Stimulated activated CD4-positive, alpha-beta T cell treated with anti-CD3 and anti-CD28 coated beads, Interleukin-12 subunit alpha, Interleukin-12 subunit beta, amount 100 ng/mL, for 24 hours (primary cell): ENCODE results near the gene ATP13A4.

ENCODE experiments used
- DNase-seq, 2 experiments: peaks; one replicate each; pipeline ENCODE4 v3.0.0-alpha.2; 2020; ENCODE audit warnings: low read depth in 2 of 2

Gene ATP13A4

GRCh38 chr3:193499136-193499770 lies 55.4 kb downstream of the ATP13A4 start:
- no peak for DNase-seq

GRCh38 chr3:193498215-193498614 lies 56.5 kb downstream of the ATP13A4 start:
- no peak for DNase-seq

DNA sequence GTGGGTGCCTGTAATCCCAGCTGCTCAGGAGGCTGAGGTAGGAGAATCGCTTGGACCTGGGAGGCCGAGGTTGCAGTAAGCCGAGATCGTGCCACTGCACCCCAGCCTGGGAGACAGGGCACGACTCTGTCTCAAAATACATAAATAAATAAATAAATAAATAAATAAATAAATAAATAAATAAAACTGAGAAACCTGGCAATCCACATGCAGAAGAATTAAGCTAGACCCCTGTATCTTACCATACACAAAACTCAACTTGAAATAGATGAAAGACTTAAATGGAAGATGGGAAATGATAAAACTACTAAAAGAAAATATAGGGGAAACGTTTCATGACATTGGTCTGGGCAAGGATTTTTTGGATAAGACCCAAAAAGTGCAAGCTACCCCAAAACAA lies 58.0 kb downstream of the ATP13A4 start:
- DNase-seq = no peak

DNA sequence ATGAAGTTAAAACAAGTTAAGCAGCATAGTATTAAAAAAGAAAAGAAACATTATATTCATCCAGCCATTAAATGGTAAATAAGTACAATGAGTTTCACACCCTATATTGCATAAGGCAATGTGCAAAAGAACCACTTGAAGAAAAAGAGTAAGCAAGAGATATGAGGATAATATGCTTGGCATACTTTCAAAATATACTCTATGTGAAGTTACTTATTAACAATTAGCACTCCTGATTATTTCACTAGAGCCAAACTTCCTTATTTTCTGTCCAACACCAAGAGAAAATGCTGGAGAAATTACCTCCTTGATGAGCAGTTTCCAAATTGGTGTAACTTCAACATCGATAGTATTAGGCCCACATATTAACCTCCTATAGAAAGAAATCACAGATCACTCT lies 63.7 kb downstream of the ATP13A4 start:
- DNase-seq = no peak

DNA sequence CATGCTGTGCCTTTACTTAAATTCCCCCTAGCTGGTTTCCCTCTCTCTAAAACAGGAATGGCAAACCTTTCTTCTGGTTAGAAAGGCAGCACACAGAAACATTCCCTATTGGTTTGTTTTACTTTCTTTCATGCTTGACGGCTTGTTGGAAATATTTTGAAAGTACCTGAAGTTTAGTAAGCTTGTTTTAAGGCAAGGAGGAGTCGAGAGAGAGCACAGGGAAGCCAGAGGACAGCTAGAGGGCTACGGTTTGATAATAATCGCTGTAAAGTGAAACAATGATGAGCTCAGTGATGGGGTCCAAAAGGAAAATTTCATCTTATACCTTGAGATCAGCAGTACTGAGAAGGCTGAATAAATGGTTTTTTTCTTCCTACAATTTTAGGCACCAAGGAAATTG lies 64.1 kb downstream of the ATP13A4 start:
- no peak for DNase-seq

GRCh38 chr3:193489949-193490348 lies 64.7 kb downstream of the ATP13A4 start:
- no peak for DNase-seq

GRCh38 chr3:193488741-193489140 lies 66.0 kb downstream of the ATP13A4 start:
- DNase-seq = no peak

DNA sequence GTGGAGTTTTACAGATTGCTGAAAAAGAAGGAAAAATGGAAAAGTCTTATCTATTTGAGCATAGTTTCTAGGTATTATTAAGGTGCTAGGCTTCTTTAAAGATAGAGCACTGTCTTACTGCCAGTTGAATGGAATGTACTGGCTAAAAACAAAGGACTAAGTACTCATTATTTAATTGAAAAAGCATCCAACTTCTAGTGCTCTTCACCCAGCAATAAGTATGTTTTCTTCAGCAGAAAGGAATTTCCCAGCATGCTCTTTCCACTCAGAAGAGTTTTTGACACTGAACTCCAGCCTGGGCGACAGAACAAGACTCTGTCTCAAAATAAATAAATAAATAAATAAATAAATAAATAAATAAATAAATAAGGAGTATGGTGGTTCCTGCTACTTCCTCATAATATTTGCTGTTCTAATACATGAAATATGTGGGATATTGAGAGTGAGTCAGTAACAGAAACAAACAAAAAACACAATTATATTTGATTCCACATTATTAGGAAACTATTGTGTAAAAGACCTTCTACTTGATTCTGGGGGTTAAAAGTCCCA lies 70.6 kb downstream of the ATP13A4 start:
- no peak for DNase-seq

DNA sequence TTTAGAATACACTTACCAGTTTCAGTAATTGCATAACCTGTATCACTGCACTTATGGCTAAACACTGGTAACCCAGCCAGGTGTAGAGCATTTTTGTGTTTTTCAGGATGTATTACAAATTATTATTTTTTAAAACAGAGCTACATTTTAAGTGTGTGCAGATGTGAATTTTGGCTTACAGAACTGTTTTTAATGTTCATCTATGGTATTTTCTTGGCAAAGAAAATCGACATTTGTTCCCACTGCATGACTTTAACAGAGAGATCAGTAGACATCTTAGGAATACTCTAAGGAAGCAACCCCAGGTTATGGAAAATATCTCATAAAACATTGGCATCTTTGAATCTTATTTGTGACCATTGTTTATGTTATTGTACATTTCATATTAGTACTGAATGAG lies 73.3 kb downstream of the ATP13A4 start:
- DNase-seq = no peak

GRCh38 chr3:193474446-193474845 lies 80.2 kb downstream of the ATP13A4 start:
- no peak for DNase-seq

GRCh38 chr3:193470710-193471109 lies 84.0 kb downstream of the ATP13A4 start:
- no peak for DNase-seq

DNA sequence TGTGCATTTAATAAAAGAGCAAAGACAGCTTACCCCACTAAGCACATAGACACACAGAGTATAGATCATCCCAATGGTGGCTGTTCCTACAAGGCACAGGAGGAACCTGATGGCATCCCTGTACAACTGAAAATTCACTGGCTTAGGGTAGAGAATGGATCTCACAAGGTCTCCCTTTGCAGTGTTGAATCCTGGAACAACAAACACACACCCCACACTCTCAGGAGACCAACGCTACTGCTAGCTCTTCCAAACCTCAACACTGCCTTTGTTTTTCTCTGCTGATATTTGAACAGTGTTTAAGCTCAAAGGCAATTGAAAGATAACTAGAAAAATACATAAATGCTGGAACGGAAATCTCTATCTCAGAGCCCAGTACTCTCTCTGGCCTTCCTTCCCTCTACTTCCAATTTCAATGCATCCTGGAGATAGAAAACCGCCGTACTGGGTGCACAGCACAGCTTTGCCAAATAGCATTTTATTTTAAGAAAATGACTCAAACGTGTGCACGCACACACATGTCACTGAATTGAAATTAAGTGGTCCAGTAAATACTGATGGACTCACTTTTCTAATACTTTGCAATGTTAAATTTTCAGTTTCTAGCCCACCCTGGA lies 88.6 kb downstream of the ATP13A4 start:
- DNase-seq = no peak

GRCh38 chr3:193464889-193465288 lies 89.8 kb downstream of the ATP13A4 start:
- no peak for DNase-seq

DNA sequence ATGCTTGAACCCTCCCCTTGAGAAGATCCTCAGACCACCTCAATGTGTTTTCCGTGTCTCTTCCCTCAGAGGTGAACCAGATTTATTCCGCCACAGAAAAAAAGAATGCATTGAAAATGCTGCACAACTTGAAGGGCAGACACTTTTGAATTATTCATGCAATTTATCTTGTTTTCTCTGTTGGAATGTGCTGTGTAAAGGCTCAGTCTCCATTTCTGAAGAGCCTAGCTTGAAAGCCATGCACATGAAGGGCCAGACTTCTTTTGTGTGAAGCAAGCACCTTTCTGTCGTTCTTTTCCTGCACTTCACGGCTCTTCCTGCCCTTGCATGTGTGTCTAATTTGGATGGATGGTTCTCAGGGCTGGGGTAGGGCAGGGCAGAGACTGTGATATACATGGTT lies 97.2 kb downstream of the ATP13A4 start:
- no peak for DNase-seq

DNA sequence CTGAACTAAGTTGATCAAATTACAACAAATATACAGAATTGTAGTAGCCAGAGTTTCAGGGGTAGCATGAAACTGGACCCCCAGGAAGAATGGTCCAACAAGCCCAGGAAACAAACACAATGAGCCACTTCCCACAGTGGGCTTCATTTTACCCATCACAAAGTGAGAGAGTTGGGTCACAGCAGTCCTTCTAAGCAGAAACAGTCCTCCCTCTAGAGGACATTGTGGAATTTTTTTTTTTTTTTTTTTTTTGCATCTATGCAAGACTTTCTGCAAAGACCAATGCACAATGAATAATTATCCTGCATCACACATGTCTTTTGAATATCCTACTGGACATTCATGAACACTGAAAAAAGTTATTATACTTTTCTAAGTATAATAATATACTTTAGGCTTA lies 102.4 kb downstream of the ATP13A4 start:
- no peak for DNase-seq

DNA sequence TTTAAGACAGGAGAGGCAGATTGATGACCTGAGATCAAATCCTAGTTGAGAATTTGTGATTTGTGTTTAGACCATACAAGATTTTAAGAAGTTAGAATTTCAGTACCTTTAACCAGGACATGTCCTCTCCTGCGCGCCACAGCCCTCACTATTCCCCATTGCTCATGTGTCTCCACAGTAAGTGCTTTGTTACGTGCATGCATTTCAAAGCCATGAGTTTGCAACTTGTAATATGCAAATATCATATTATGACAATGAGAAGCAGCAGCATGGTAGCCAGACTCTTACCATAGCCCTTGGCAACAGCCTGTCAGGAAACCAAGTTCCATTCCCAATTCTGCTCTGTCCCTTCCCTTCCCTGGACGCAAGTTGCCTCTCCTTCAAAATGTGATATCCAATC lies 102.8 kb downstream of the ATP13A4 start:
- no peak for DNase-seq

- no peak for DNase-seq
These were observed 107.6 kb downstream of the ATP13A4 start for GRCh38 chr3:193446965-193447602.

- DNase-seq = no peak
These were observed 115.3 kb downstream of the ATP13A4 start for GRCh38 chr3:193439423-193439822.

DNA sequence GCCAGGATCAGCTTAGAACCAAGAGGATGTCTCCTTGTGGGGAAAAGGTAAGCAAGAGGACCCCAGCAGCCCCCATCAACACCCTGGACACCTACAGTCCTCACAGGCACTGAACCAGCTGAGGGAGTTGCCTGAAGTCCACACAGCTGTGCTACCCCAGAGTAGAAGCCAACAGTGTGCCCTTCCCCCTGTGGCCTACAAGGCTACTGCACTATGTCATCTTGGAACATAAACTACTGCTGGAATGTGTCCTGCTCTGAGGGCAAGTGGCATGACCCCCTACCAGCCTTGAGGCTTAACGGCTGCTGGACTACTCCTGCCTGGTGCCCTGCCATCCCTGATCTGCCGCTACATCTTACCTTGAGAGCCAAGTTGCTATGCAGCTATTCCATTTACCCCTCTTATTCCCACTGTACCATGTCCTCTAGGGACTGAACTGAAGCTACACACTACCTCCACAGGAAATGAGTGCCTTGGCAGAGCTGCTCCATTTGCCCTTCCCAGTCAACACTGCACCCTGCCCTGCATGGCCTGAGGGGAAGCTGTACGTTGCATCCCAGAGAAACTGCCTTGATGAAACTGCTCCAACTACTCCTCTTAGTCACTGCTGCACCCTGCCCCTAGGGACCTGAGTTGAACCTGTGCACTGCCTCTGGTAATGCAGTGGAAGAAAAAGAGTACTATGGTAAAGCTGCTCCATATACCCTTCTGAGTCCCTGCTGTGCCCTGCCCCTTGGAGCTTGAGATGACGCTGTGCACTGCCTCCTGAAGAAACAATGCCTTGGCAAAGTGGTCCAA lies 135.9 kb downstream of the ATP13A4 start:
- DNase-seq = no peak

DNA sequence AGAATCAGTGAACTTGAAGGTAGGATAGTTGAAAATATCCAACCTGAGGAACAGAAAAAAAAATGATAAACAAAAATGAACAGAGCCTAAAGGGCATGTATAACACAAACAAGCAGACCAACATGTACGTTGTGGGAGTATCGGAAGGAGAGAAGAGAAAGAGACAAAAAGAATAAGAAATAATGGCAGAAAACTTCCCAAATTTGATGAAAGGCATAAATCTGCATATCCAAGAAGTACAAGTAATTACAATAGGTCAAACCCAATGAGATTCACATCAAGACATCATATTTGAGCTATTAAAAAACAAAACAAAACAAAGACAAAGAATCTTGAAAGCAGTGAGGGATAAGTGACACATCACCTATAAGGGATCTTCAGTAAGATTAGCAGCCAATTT lies 138.1 kb downstream of the ATP13A4 start:
- DNase-seq = no peak

DNA sequence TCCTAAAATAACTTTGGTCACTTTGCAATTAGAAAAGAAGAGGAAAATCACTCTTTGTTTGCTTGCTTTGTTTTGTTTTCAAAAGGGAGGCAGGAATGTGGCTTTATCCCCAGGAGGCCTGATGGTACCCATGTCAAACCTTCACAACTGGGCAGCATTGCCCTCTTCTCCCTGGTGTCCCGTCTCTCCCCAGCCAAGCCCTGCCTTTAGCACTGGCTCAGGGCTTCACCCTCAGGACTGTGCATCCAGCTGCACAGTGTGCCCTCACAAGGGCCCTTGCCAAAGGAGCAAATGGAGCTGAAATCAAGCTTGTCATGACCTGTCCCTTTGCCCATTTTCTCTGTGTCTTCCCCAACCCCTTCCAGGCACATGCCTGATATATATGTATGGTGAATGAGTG lies 147.0 kb downstream of the ATP13A4 start:
- no peak for DNase-seq

DNA sequence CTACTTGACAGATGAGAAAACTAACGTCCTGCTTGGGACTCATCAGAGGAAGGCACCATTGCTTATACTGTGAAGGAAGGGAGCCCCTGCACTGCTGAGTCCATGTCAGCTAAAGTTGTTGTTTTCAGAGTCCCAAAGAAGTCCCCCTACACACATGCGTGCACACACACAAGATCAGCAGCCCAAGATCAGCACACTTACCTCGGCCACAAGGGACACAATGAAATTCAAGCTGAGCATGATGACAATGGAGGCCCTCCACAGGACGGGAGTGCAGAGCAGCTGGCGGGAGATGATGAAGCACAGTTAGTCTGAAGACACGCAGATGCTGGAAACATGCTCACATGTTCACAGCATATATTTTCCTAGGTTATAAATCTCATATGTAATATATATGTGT lies 147.6 kb downstream of the ATP13A4 start:
- no peak for DNase-seq
